ENCODE data around the gene CLCN3. TPM values are rescaled to one million over a fixed set of nuclear protein-coding genes. Genes with fewer than 3 reads are reported as not detected.

CLCN3 gene
- total RNA-seq, 1 experiment from 2014 or later: 56.0 TPM

GRCh38 chr4:169630069-169630468 is 9.7 kb downstream of the CLCN3 start:
- H3K27me3 Mint-ChIP-seq (ENCODE audit: insufficient read depth, unreplicated experiment): no peaks in the 10 kb centered on the region
- no peak for DNase-seq (ENCODE audit: unreplicated experiment)
- H3K4me1 Mint-ChIP-seq (ENCODE audit: insufficient read depth, unreplicated experiment): peaks cover 10% of the 10 kb centered on the region
- no peaks in the 10 kb centered on the region for H3K9me3 Mint-ChIP-seq (ENCODE audit: unreplicated experiment)
- no peak overlapping the region for H3K4me3 Mint-ChIP-seq (ENCODE audit: unreplicated experiment)
- no peak overlapping the region for H3K27ac Mint-ChIP-seq (ENCODE audit: low read depth, unreplicated experiment)
- intact Hi-C loops (cut with micrococcal nuclease): no loop called here
- CTCF ChIA-PET: interaction anchor here (0.5 to 0.7 kb wide), 3 partner anchors 38 to 415 kb away, joined by 3 read pairs; no protein-coding TSS in a partner anchor
- POLR2A ChIA-PET: interaction anchor here (0.9 to 3.7 kb wide), 3 partner anchors 10 to 29 kb away, joined by 3 to 15 read pairs (median 10); partner anchors contain the start of gene CLCN3
- no peak for TF ChIP-seq CTCF (IDR thresholded peaks at IDR 0.05; ENCODE audit: unreplicated experiment)
- no TSS peak for BruUV-seq (replicated peaks)
- H3K36me3 Mint-ChIP-seq (ENCODE audit: insufficient read depth, unreplicated experiment): no peaks in the 10 kb centered on the region

- ChIA-PET POLR2A (interaction anchor here (2.8 kb wide), 1 partner anchor 11 kb away, joined by 6 read pairs; the partner anchor contains the start of gene CLCN3), CTCF (interaction anchor here (0.6 to 1.2 kb wide), 2 partner anchors 20 to 21 kb away, joined by 3 read pairs; partner anchors contain the start of gene NEK1)
- no peaks in the 10 kb centered on the region for H3K9me3 Mint-ChIP-seq (ENCODE audit: unreplicated experiment)
- no peaks in the 10 kb centered on the region for H3K27me3 Mint-ChIP-seq (ENCODE audit: insufficient read depth, unreplicated experiment)
- TF ChIP-seq CTCF (IDR thresholded peaks at IDR 0.05; ENCODE audit: unreplicated experiment): no peak
- BruUV-seq (replicated peaks): no TSS peak
- H3K36me3 Mint-ChIP-seq (ENCODE audit: insufficient read depth, unreplicated experiment): peaks cover 27% of the 10 kb centered on the region
- DNase-seq (ENCODE audit: unreplicated experiment): no peak
- no peaks in the 10 kb centered on the region for H3K4me1 Mint-ChIP-seq (ENCODE audit: insufficient read depth, unreplicated experiment)
- no peak overlapping the region for H3K4me3 Mint-ChIP-seq (ENCODE audit: unreplicated experiment)
- no peak overlapping the region for H3K27ac Mint-ChIP-seq (ENCODE audit: low read depth, unreplicated experiment)
- intact Hi-C loops (cut with micrococcal nuclease): no loop called here
Observed at GRCh38 chr4:169632896-169633295, 12.5 kb downstream of the CLCN3 start.

GRCh38 chr4:169634975-169635374 is 14.6 kb downstream of the CLCN3 start:
- no peak overlapping the region for H3K4me3 Mint-ChIP-seq (ENCODE audit: unreplicated experiment)
- H3K36me3 Mint-ChIP-seq (ENCODE audit: insufficient read depth, unreplicated experiment): peaks cover 41% of the 10 kb centered on the region
- POLR2A ChIA-PET: interaction anchor here (1.2 kb wide), 1 partner anchor 10 kb away, joined by 3 read pairs; no protein-coding TSS in a partner anchor
- no TSS peak for BruUV-seq (replicated peaks)
- CTCF ChIA-PET: interaction anchor here (0.9 kb wide), 1 partner anchor 25 kb away, joined by 4 read pairs; no protein-coding TSS in a partner anchor
- no peaks in the 10 kb centered on the region for H3K9me3 Mint-ChIP-seq (ENCODE audit: unreplicated experiment)
- intact Hi-C loops (cut with micrococcal nuclease): no loop called here
- no peak overlapping the region for H3K27ac Mint-ChIP-seq (ENCODE audit: low read depth, unreplicated experiment)
- H3K27me3 Mint-ChIP-seq (ENCODE audit: insufficient read depth, unreplicated experiment): no peaks in the 10 kb centered on the region
- no peak for TF ChIP-seq CTCF (IDR thresholded peaks at IDR 0.05; ENCODE audit: unreplicated experiment)
- DNase-seq (ENCODE audit: unreplicated experiment): no peak
- H3K4me1 Mint-ChIP-seq (ENCODE audit: insufficient read depth, unreplicated experiment): no peaks in the 10 kb centered on the region

GRCh38 chr4:169640261-169640870 is 20.0 kb downstream of the CLCN3 start:
- POLR2A ChIA-PET: interaction anchor here (0.9 to 1.3 kb wide), 5 partner anchors 9 to 20 kb away, joined by 3 to 5 read pairs (median 3); partner anchors contain the start of gene CLCN3
- intact Hi-C loops (cut with micrococcal nuclease): no loop called here
- DNase-seq (ENCODE audit: unreplicated experiment): no peak
- no peak for TF ChIP-seq CTCF (IDR thresholded peaks at IDR 0.05; ENCODE audit: unreplicated experiment)
- Mint-ChIP-seq H3K27ac (ENCODE audit: low read depth, unreplicated experiment) (no peak overlapping the region), H3K27me3 (ENCODE audit: insufficient read depth, unreplicated experiment) (no peaks in the 10 kb centered on the region), H3K36me3 (ENCODE audit: insufficient read depth, unreplicated experiment) (peaks cover 46% of the 10 kb centered on the region), H3K4me1 (ENCODE audit: insufficient read depth, unreplicated experiment) (no peaks in the 10 kb centered on the region), H3K9me3 (ENCODE audit: unreplicated experiment) (no peaks in the 10 kb centered on the region), H3K4me3 (ENCODE audit: unreplicated experiment) (no peak overlapping the region)
- CTCF ChIA-PET: interaction anchor here (0.6 to 1.3 kb wide), 2 partner anchors 10 to 27 kb away, joined by 3 to 4 read pairs; no protein-coding TSS in a partner anchor
- BruUV-seq (replicated peaks): no TSS peak

Measured in MCF 10A (cell line).